ENCODE data around the gene NFE2L2.

- no peak for TF ChIP-seq POLR2A (IDR thresholded peaks at IDR 0.05)
- TF ChIP-seq, protein P1, sequence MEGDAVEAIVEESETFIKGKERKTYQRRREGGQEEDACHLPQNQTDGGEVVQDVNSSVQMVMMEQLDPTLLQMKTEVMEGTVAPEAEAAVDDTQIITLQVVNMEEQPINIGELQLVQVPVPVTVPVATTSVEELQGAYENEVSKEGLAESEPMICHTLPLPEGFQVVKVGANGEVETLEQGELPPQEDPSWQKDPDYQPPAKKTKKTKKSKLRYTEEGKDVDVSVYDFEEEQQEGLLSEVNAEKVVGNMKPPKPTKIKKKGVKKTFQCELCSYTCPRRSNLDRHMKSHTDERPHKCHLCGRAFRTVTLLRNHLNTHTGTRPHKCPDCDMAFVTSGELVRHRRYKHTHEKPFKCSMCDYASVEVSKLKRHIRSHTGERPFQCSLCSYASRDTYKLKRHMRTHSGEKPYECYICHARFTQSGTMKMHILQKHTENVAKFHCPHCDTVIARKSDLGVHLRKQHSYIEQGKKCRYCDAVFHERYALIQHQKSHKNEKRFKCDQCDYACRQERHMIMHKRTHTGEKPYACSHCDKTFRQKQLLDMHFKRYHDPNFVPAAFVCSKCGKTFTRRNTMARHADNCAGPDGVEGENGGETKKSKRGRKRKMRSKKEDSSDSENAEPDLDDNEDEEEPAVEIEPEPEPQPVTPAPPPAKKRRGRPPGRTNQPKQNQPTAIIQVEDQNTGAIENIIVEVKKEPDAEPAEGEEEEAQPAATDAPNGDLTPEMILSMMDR (IDR thresholded peaks at IDR 0.05), result no peak
Measured at GRCh38 chr2:177247693-177248262, 16.7 kb downstream of the NFE2L2 start.
